K562 (cell line): Measurements from ENCODE around the gene VHLL. TPM values are rescaled to one million over a fixed set of nuclear protein-coding genes. Genes with fewer than 3 reads are reported as not detected.

Experiments used
- ADNP ChIP-seq: fragments of 200-800 bp; sonication (Bioruptor generic); IDR thresholded peaks from 2 replicates; pipeline ENCODE4 v1.6.1; 2016; ENCODE audit warnings: missing genetic modification characterization, missing compliant biosample characterization
- CCNT2 ChIP-seq: IDR thresholded peaks from 2 replicates; pipeline ENCODE4 v1.6.1; 2011; ENCODE audit warnings: borderline replicate concordance, low read depth, mild to moderate bottlenecking, moderate library complexity, mixed read lengths, low read length; ENCODE audit not compliant: insufficient read length; ENCODE audit errors: extremely low read depth
- CHAMP1 ChIP-seq: fragments of 450-650 bp; IDR thresholded peaks from 2 replicates; pipeline ENCODE4 v1.6.1; 2016; ENCODE audit warnings: mild to moderate bottlenecking
- ELF1 ChIP-seq: fragments of 200-800 bp; sonication (Bioruptor generic); IDR thresholded peaks from 2 replicates; pipeline ENCODE4 v1.6.1; 2016; ENCODE audit warnings: missing genetic modification characterization, missing compliant biosample characterization
- ETS1 ChIP-seq: conservative IDR thresholded peaks from 2 replicates; pipeline ENCODE4 v1.6.1; 2011; ENCODE audit warnings: low read depth, mild to moderate bottlenecking, low read length; ENCODE audit not compliant: control insufficient read depth
- GATA2 ChIP-seq: sonication (generic); formaldehyde crosslinking; IDR thresholded peaks from 2 replicates; pipeline ENCODE4 v1.4.0; 2020; ENCODE audit warnings: mild to moderate bottlenecking, missing genetic modification reagents
- MIER1 ChIP-seq: fragments of 450-650 bp; IDR thresholded peaks from 2 replicates; pipeline ENCODE4 v1.6.1; 2016; ENCODE audit warnings: antibody characterized with exemption, mild to moderate bottlenecking, low read depth
- MTF1 ChIP-seq: fragments of 250-450 bp; sonication (Bioruptor Pico); IDR thresholded peaks from 2 replicates; pipeline ENCODE4 v1.9.0; 2021; ENCODE audit warnings: moderate library complexity, mild to moderate bottlenecking, inconsistent platforms, borderline replicate concordance
- MYC ChIP-seq, 2 experiments: fragments of 250-450 bp in 1 of 2; sonication (Bioruptor Pico) in 1 of 2; IDR thresholded peaks; 2 replicates each; pipeline versions ENCODE4 v1.5.1 to v1.6.1; 2012 to 2021; ENCODE audit warnings: low read depth in 2 of 2, borderline replicate concordance in 1 of 2, improper control_type of control experiment in 1 of 2, low read length in 1 of 2, mild to moderate bottlenecking in 1 of 2, moderate library complexity in 1 of 2
- NFIC ChIP-seq: fragments of 450-650 bp; IDR thresholded peaks from 2 replicates; pipeline ENCODE4 v1.6.1; 2017; ENCODE audit warnings: mild to moderate bottlenecking, inconsistent platforms
- OTX1 ChIP-seq: fragments of 450-650 bp; formaldehyde crosslinking; IDR thresholded peaks from 2 replicates; pipeline ENCODE4 v1.4.0; 2022; ENCODE audit warnings: mild to moderate bottlenecking
- PRPF4 ChIP-seq: fragments of 200-400 bp; formaldehyde crosslinking; IDR thresholded peaks from one replicate; pipeline ENCODE4 v1.6.1; 2017; ENCODE audit warnings: low read length, low read depth, mild to moderate bottlenecking; ENCODE audit not compliant: insufficient read depth, poor library complexity, severe bottlenecking
- SMARCA4 ChIP-seq: fragments of 450-650 bp; IDR thresholded peaks from 2 replicates; pipeline ENCODE4 v1.6.1; 2016
- ZC3H11A ChIP-seq: IDR thresholded peaks from 2 replicates; pipeline ENCODE4 v1.6.1; 2012; ENCODE audit warnings: low read depth, low read length, improper control_type of control experiment
- ZFP91 ChIP-seq: sonication (generic); formaldehyde crosslinking; IDR thresholded peaks from 2 replicates; pipeline ENCODE4 v1.8.0; 2022; ENCODE audit warnings: mild to moderate bottlenecking, missing genetic modification reagents
- ZNF3 ChIP-seq: fragments of 250-450 bp; sonication (Bioruptor Pico); IDR thresholded peaks from 2 replicates; pipeline ENCODE4 v1.5.0; 2021; ENCODE audit warnings: mild to moderate bottlenecking, moderate library complexity
- ZNF444 ChIP-seq: fragments of 250-450 bp; sonication (Bioruptor Pico); IDR thresholded peaks from 2 replicates; pipeline ENCODE4 v1.4.0; 2020; ENCODE audit warnings: mild to moderate bottlenecking, moderate library complexity
- ZNF696 ChIP-seq: fragments of 250-450 bp; sonication (Bioruptor Pico); conservative IDR thresholded peaks from 2 replicates; pipeline ENCODE4 v1.4.0; 2020; ENCODE audit warnings: mild to moderate bottlenecking, moderate library complexity
- ZNF76 ChIP-seq: fragments of 250-450 bp; sonication (Bioruptor Pico); IDR thresholded peaks from 2 replicates; pipeline ENCODE4 v1.4.0; 2020; ENCODE audit warnings: mild to moderate bottlenecking, moderate library complexity, borderline replicate concordance
- polyA plus RNA-seq, 8 experiments: library from polyadenylated mRNA; depleted of rRNA in 4 of 8; stranded (reverse) in 5 of 8; unstranded in 3 of 8; fragments of >200 nt; fragmentation: Nextera tagmentation in 2 of 8; fragmentation: Illumina TruSeq in 1 of 8; extraction: Ambion mirVana in 2 of 8; extraction: Trizol in 1 of 8; gene quantifications; 2 replicates each; pipeline versions ENCODE4 v1.2.1 to v1.2.3, GENCODE V29; 2011 to 2014; ENCODE audit warnings: inconsistent platforms in 1 of 8, missing spikeins in 1 of 8
- total RNA-seq, 7 experiments: library from RNA; depleted of rRNA in 6 of 7; stranded (reverse); fragments of >200 nt in 6 of 7; fragmentation: Illumina TruSeq in 2 of 7; extraction: Trizol in 2 of 7; gene quantifications; 2 replicates each; pipeline versions ENCODE4 v1.2.1 to v1.2.3, GENCODE V29; 2011 to 2021; ENCODE audit warnings: low replicate concordance in 1 of 7

VHLL gene
- total and polyA plus RNA-seq, 9 of the 15 experiments (the other 6 are each of a cell fraction or from before 2014, with no cell fraction given): not detected

GRCh38 chr1:156282479-156283222 lies 16.5 kb downstream of the VHLL start, which contains the start of gene SMG5 (continued):
- TF ChIP-seq ZFP91 (CRISPR knock-in tag) (0 out of 2 replicates have a peak, but pooled peaks have one; percentile 57), CCNT2 (peak; percentile 73), CHAMP1 (0 out of 2 replicates have a peak, but pooled peaks have one; percentile 68), ZNF76 (no peak), PRPF4 (peak; percentile 63), ZNF444 (CRISPR knock-in tag) (no peak), ZC3H11A (no peak), ETS1 (peak; percentile 99), SMARCA4 (no peak), ZNF696 (CRISPR knock-in tag) (no peak), MIER1 (no peak), ZNF3 (CRISPR knock-in tag) (no peak), OTX1 (no peak), NFIC (peak; percentile 70), ADNP (tag) (no peak), GATA2 (CRISPR knock-in tag) (no peak), MTF1 (CRISPR knock-in tag) (no peak), MYC (IDR thresholded peaks at IDR 0.05; ENCODE audit: low read depth, low read length) (peak; percentile 86), MYC (CRISPR knock-in tag; IDR thresholded peaks at IDR 0.05; ENCODE audit: borderline replicate concordance, low read depth) (no peak), ELF1 (tag) (peak; percentile 92)
